DND-41 (cell line): ENCODE data around the gene CYP39A1.

Experiments
- ATAC-seq: fragments of 200-7000 bp; cut with Tn5 transposase; 3 replicates; pipeline ENCODE4 v1.9.1; 2021; ENCODE audit warnings: low read depth; ENCODE audit not compliant: insufficient read depth
- DNase-seq: peaks from one replicate; pipeline ENCODE4 v3.0.0-alpha.2; 2020
- H2AFZ ChIP-seq: 2 replicates; pipeline ENCODE4 v1.6.0; 2012; ENCODE audit warnings: low read depth, low read length
- H3K27ac ChIP-seq: 2 replicates; pipeline ENCODE4 v1.5.1; 2012; ENCODE audit warnings: low read length, inconsistent platforms
- H3K27me3 ChIP-seq: fragments of 200-600 bp; sonication (generic); 2 replicates; pipeline ENCODE4 v1.6.0; 2012; ENCODE audit warnings: low read length, mild to moderate bottlenecking, inconsistent platforms; ENCODE audit not compliant: insufficient read depth, poor library complexity
- H3K36me3 ChIP-seq: 2 replicates; pipeline ENCODE4 v1.5.1; 2012; ENCODE audit warnings: low read length, inconsistent platforms; ENCODE audit not compliant: insufficient read depth
- H3K4me1 ChIP-seq: 2 replicates; pipeline ENCODE4 v1.5.1; 2012; ENCODE audit warnings: mild to moderate bottlenecking, low read length; ENCODE audit not compliant: insufficient read depth
- H3K4me2 ChIP-seq: 2 replicates; pipeline ENCODE4 v1.6.0; 2012; ENCODE audit warnings: mild to moderate bottlenecking, moderate library complexity, low read length, inconsistent platforms; ENCODE audit not compliant: insufficient read depth
- H3K4me3 ChIP-seq, 2 experiments: fragments of 200-600 bp in 1 of 2; shearing (Covaris generic) in 1 of 2; 2 replicates each; pipeline ENCODE4 v1.5.1; 2012 to 2016; ENCODE audit warnings: inconsistent platforms in 2 of 2, low read length in 2 of 2, mild to moderate bottlenecking in 2 of 2, low read depth in 1 of 2, moderate library complexity in 1 of 2
- H3K79me2 ChIP-seq: 2 replicates; pipeline ENCODE4 v1.6.0; 2012; ENCODE audit warnings: low read length, inconsistent platforms; ENCODE audit not compliant: insufficient read depth
- H3K9ac ChIP-seq: 2 replicates; pipeline ENCODE4 v1.6.0; 2012; ENCODE audit warnings: low read depth, mild to moderate bottlenecking, inconsistent platforms, low read length, moderate library complexity
- H3K9me3 ChIP-seq: 2 replicates; pipeline ENCODE4 v1.5.1; 2012; ENCODE audit warnings: low read length, moderate library complexity, mild to moderate bottlenecking, inconsistent platforms; ENCODE audit not compliant: insufficient read depth, severe bottlenecking
- H4K20me1 ChIP-seq: 2 replicates; pipeline ENCODE4 v1.6.0; 2012; ENCODE audit warnings: low read length; ENCODE audit not compliant: insufficient read depth
- EZH2 ChIP-seq: IDR thresholded peaks from 3 replicates; pipeline ENCODE4 v1.6.1; 2012; ENCODE audit warnings: borderline replicate concordance, low read depth, mild to moderate bottlenecking, moderate library complexity, low read length, inconsistent platforms; ENCODE audit not compliant: severe bottlenecking
- TF ChIP-seq, protein P1 (sequence below): IDR thresholded peaks from 2 replicates; pipeline ENCODE4 v1.5.1; 2012; ENCODE audit warnings: borderline replicate concordance, low read length, moderate library complexity, mild to moderate bottlenecking; ENCODE audit not compliant: poor library complexity, severe bottlenecking; ENCODE audit errors: extremely low read depth

Gene CYP39A1

DNA sequence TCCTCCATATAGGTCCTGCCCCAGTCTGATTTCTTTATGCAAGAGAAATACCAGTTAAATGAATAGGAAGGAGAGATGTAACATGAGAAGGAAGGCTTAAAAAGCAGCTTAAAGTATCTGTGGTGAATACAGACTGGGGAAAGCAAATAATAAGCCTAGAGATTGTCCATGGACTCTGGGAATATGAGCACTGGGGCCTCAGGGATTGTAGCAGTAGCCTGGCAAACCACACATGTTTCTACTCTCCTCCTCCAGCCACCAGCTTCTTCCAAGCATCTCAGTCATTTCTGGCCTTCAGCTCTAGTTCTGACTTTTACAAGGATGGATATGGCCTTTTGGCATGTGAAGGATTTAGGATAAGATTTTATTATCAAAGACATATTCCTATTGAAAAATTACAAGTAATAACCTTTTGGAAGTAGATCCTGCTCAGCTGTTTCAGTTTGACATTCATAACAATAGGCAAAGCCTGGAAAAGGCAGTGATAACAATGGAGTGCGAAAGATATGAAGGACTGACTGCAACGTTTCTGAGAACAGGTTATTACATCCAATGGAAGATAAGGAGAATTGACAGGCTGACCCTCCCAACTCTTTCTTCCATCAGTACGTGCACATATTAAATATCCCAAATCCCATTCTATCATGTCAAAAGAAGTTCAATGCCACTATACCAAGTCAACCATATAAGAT is 41.6 kb downstream of the CYP39A1 start:
- TF ChIP-seq, protein P1, sequence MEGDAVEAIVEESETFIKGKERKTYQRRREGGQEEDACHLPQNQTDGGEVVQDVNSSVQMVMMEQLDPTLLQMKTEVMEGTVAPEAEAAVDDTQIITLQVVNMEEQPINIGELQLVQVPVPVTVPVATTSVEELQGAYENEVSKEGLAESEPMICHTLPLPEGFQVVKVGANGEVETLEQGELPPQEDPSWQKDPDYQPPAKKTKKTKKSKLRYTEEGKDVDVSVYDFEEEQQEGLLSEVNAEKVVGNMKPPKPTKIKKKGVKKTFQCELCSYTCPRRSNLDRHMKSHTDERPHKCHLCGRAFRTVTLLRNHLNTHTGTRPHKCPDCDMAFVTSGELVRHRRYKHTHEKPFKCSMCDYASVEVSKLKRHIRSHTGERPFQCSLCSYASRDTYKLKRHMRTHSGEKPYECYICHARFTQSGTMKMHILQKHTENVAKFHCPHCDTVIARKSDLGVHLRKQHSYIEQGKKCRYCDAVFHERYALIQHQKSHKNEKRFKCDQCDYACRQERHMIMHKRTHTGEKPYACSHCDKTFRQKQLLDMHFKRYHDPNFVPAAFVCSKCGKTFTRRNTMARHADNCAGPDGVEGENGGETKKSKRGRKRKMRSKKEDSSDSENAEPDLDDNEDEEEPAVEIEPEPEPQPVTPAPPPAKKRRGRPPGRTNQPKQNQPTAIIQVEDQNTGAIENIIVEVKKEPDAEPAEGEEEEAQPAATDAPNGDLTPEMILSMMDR, result no peak
- no peak for TF ChIP-seq EZH2
- Histone ChIP-seq H3K4me2 (no peak overlapping the region), H2AFZ (no peak overlapping the region), H3K9me3 (no peaks in the 10 kb centered on the region), H3K4me3 (no peak overlapping the region), H3K4me1 (no peaks in the 10 kb centered on the region), H3K79me2 (no peaks in the 10 kb centered on the region), H4K20me1 (no peaks in the 10 kb centered on the region), H3K27ac (no peak overlapping the region), H3K27me3 (no peaks in the 10 kb centered on the region), H3K36me3 (no peaks in the 10 kb centered on the region), H3K9ac (no peak overlapping the region)
- ATAC-seq (no peak), DNase-seq (no peak)

DNA sequence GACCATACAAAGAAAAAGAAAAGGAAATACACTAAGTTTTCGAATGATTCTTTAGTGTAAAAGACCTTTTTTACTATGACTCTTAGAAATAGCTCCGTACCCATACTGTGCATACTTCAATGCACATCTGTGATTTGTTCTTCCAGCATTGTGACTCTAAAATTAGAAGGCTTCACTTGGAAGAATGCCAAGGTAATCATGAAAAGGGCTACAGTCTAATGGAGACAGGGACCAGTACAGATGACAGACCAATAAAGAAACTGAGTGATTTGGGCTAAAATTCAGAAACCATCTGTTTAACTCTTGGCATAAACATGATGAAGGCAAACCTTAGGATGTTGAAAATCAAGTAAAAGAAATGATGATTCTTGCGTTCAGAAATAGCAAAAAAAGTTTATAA is 46.3 kb downstream of the CYP39A1 start:
- Histone ChIP-seq H3K36me3 (no peaks in the 10 kb centered on the region), H3K9me3 (no peaks in the 10 kb centered on the region), H2AFZ (no peak overlapping the region), H3K4me3 (no peak overlapping the region), H3K4me1 (no peaks in the 10 kb centered on the region), H4K20me1 (no peaks in the 10 kb centered on the region), H3K27me3 (no peaks in the 10 kb centered on the region), H3K9ac (no peak overlapping the region), H3K27ac (no peak overlapping the region), H3K79me2 (no peaks in the 10 kb centered on the region), H3K4me2 (no peak overlapping the region)
- ATAC-seq (no peak), DNase-seq (no peak)
- TF ChIP-seq EZH2, result no peak
- TF ChIP-seq, protein P1, result no peak

DNA sequence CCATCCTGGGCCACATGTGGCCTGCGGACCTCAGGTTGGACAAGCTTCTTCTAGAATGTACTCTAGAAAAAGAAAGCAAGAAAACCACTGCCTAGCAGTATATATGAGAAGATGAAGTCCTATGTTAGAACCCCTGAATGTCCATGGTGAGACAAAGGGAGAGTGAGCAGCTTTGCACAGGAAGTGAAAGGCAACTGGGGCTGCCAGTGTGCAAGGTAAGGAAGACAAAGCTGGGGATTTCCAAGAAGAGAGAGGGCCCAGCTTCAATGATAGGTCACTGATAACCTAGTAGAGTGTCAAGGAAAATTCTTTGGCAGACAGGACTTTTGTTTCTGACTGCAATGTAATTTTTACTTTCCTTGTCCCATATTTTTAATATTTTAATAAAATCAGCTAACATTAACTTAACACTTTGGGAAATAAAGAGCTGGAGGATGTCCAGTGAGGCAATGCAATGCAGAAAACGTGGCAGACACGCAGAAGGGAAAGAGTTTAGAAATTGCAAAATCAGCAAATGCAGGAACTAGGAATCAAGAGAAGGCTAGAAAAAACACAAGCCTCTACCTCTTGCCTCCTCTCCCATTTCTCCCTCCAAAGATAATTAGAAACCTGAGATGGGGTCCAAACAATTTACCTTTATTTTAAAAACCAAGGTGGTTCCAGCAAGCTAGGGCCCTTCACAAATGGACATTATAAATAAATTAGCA is 47.4 kb downstream of the CYP39A1 start:
- no peak overlapping the region for H3K4me3 ChIP-seq
- no peaks in the 10 kb centered on the region for H3K36me3 ChIP-seq
- H3K27ac ChIP-seq, result no peak overlapping the region
- no peaks in the 10 kb centered on the region for H3K9me3 ChIP-seq
- no peak for TF ChIP-seq EZH2
- TF ChIP-seq, protein P1, result no peak
- DNase-seq (no peak), ATAC-seq (no peak)
- H3K9ac ChIP-seq, result no peak overlapping the region
- no peaks in the 10 kb centered on the region for H3K4me1 ChIP-seq
- no peak overlapping the region for H2AFZ ChIP-seq
- no peaks in the 10 kb centered on the region for H4K20me1 ChIP-seq
- H3K27me3 ChIP-seq, result no peaks in the 10 kb centered on the region
- H3K79me2 ChIP-seq, result no peaks in the 10 kb centered on the region
- H3K4me2 ChIP-seq, result no peak overlapping the region
